H9 (cell line): ENCODE data around the gene SYTL5. TPM values are rescaled to one million over a fixed set of nuclear protein-coding genes. Genes with fewer than 3 reads are reported as not detected.

Source experiments
- DNase-seq: peaks from one replicate; pipeline ENCODE4 v3.0.0-alpha.2; 2017
- H2AFZ ChIP-seq: one replicate; pipeline ENCODE4 v1.6.1; 2013; ENCODE audit warnings: mild to moderate bottlenecking, low read length, control low read depth, moderate library complexity
- H2AK5ac ChIP-seq: 2 replicates; pipeline ENCODE4 v1.6.1; 2013; ENCODE audit warnings: low read length, control low read depth, mixed read lengths; ENCODE audit not compliant: insufficient read length
- H2BK120ac ChIP-seq: one replicate; pipeline ENCODE4 v1.6.1; 2013; ENCODE audit warnings: low read depth, mild to moderate bottlenecking, low read length, control low read depth, inconsistent platforms; ENCODE audit not compliant: poor library complexity, severe bottlenecking
- H2BK12ac ChIP-seq: 2 replicates; pipeline ENCODE4 v1.6.1; 2013; ENCODE audit warnings: low read length, control low read depth, mixed read lengths, low read depth; ENCODE audit not compliant: insufficient read length
- H2BK15ac ChIP-seq: 2 replicates; pipeline ENCODE4 v1.6.1; 2013; ENCODE audit warnings: low read depth, low read length, control low read depth
- H2BK20ac ChIP-seq: one replicate; pipeline ENCODE4 v1.6.1; 2013; ENCODE audit warnings: low read depth, mild to moderate bottlenecking, low read length, control low read depth, inconsistent platforms; ENCODE audit not compliant: poor library complexity, severe bottlenecking
- H2BK5ac ChIP-seq: 2 replicates; pipeline ENCODE4 v1.6.1; 2013; ENCODE audit warnings: low read length, control low read depth, mixed read lengths; ENCODE audit not compliant: insufficient read length
- H3K14ac ChIP-seq: 2 replicates; pipeline ENCODE4 v1.6.1; 2013; ENCODE audit warnings: low read length, control low read depth; ENCODE audit not compliant: insufficient read depth
- H3K18ac ChIP-seq: 2 replicates; pipeline ENCODE4 v1.6.1; 2013; ENCODE audit warnings: low read depth, mild to moderate bottlenecking, mixed read lengths, low read length, control low read depth; ENCODE audit not compliant: insufficient read length
- H3K23ac ChIP-seq: 2 replicates; pipeline ENCODE4 v1.6.1; 2013; ENCODE audit warnings: low read length, control low read depth, mixed read lengths, low read depth; ENCODE audit not compliant: insufficient read length
- H3K23me2 ChIP-seq: 2 replicates; pipeline ENCODE4 v1.6.1; 2013; ENCODE audit warnings: low read depth, mild to moderate bottlenecking, mixed read lengths, low read length, control low read depth; ENCODE audit not compliant: insufficient read length, poor library complexity, severe bottlenecking
- H3K27ac ChIP-seq: 2 replicates; pipeline ENCODE4 v1.5.1; 2013; ENCODE audit warnings: low read length, control low read depth, mixed read lengths, low read depth; ENCODE audit not compliant: insufficient read length
- H3K27me3 ChIP-seq: 2 replicates; pipeline ENCODE4 v1.6.1; 2013; ENCODE audit warnings: low read length, control low read depth, inconsistent platforms; ENCODE audit not compliant: insufficient read depth
- H3K4ac ChIP-seq: 2 replicates; pipeline ENCODE4 v1.6.1; 2013; ENCODE audit warnings: low read depth, mild to moderate bottlenecking, control low read depth, inconsistent platforms, low read length, moderate library complexity
- H3K4me1 ChIP-seq: 2 replicates; pipeline ENCODE4 v1.6.1; 2013; ENCODE audit warnings: low read length, control low read depth, inconsistent platforms; ENCODE audit not compliant: insufficient read depth
- H3K4me2 ChIP-seq: 2 replicates; pipeline ENCODE4 v1.6.1; 2013; ENCODE audit warnings: low read length, control low read depth, mixed read lengths; ENCODE audit not compliant: insufficient read length, insufficient read depth
- H3K56ac ChIP-seq: 2 replicates; pipeline ENCODE4 v1.6.1; 2013; ENCODE audit warnings: low read depth, mild to moderate bottlenecking, mixed read lengths, low read length, control low read depth; ENCODE audit not compliant: insufficient read length
- H3K79me1 ChIP-seq: 2 replicates; pipeline ENCODE4 v1.6.1; 2013; ENCODE audit warnings: low read depth, mild to moderate bottlenecking, moderate library complexity, low read length, control low read depth, inconsistent platforms; ENCODE audit not compliant: insufficient read depth, poor library complexity, severe bottlenecking
- H3K79me2 ChIP-seq: 2 replicates; pipeline ENCODE4 v1.6.1; 2013; ENCODE audit warnings: low read length, control low read depth, inconsistent platforms; ENCODE audit not compliant: insufficient read depth
- H3K9ac ChIP-seq: 2 replicates; pipeline ENCODE4 v1.6.1; 2013; ENCODE audit warnings: low read length, control low read depth, mixed read lengths; ENCODE audit not compliant: insufficient read length; ENCODE audit errors: extremely low read depth
- H3K9me3 ChIP-seq: one replicate; pipeline ENCODE4 v1.6.1; 2013; ENCODE audit warnings: low read depth, low read length, inconsistent platforms; ENCODE audit not compliant: control insufficient read depth
- H3T11ph ChIP-seq: one replicate; pipeline ENCODE4 v1.6.1; 2013; ENCODE audit warnings: mild to moderate bottlenecking, low read length, control low read depth, inconsistent platforms
- H4K20me1 ChIP-seq: one replicate; pipeline ENCODE4 v1.6.1; 2013; ENCODE audit not compliant: control insufficient read depth, insufficient read length, insufficient read depth
- H4K5ac ChIP-seq: 2 replicates; pipeline ENCODE4 v1.6.1; 2013; ENCODE audit warnings: low read depth, mild to moderate bottlenecking, mixed read lengths, low read length, control low read depth; ENCODE audit not compliant: insufficient read length
- H4K8ac ChIP-seq: replicated peaks from 2 replicates; pipeline ENCODE4 v1.6.1; 2013; ENCODE audit warnings: low read length, control low read depth, mixed read lengths, low read depth; ENCODE audit not compliant: insufficient read length
- H4K91ac ChIP-seq: 2 replicates; pipeline ENCODE4 v1.6.1; 2013; ENCODE audit warnings: low read depth, mild to moderate bottlenecking, moderate library complexity, mixed read lengths, low read length, control low read depth; ENCODE audit not compliant: insufficient read length
- H3K27ac Mint-ChIP-seq, 3 experiments: 2 replicates in 2 of 3; 3 replicates in 1 of 3; pipeline ENCODE4 v1.8.0; 2020 to 2021; ENCODE audit warnings: mixed read lengths in 3 of 3, mild to moderate bottlenecking in 1 of 3, moderate library complexity in 1 of 3
- H3K27me3 Mint-ChIP-seq: 2 replicates; pipeline ENCODE4 v1.8.0; 2021; ENCODE audit warnings: low read depth, mild to moderate bottlenecking, moderate library complexity, mixed read lengths
- H3K36me3 Mint-ChIP-seq, 3 experiments: 2 replicates in 2 of 3; 3 replicates in 1 of 3; pipeline ENCODE4 v1.8.0; 2020 to 2021; ENCODE audit warnings: low read depth in 3 of 3, mixed read lengths in 3 of 3; ENCODE audit not compliant: insufficient read depth in 1 of 3
- H3K4me1 Mint-ChIP-seq, 2 experiments: 2 replicates each; pipeline ENCODE4 v1.8.0; 2020; ENCODE audit warnings: mixed read lengths in 2 of 2
- H3K4me3 Mint-ChIP-seq, 2 experiments: 2 replicates in 1 of 2; 3 replicates in 1 of 2; pipeline ENCODE4 v1.8.0; 2020 to 2021; ENCODE audit warnings: mild to moderate bottlenecking in 2 of 2, mixed read lengths in 2 of 2, moderate library complexity in 1 of 2
- H3K9me3 Mint-ChIP-seq, 2 experiments: 2 replicates in 1 of 2; 3 replicates in 1 of 2; pipeline ENCODE4 v1.8.0; 2020; ENCODE audit warnings: mild to moderate bottlenecking in 2 of 2, mixed read lengths in 2 of 2, moderate library complexity in 1 of 2
- CTCF ChIP-seq: fragments of 200-600 bp; sonication (generic); conservative IDR thresholded peaks from 3 replicates; pipeline ENCODE4 v1.8.0; 2021; ENCODE audit warnings: antibody characterized with exemption, mild to moderate bottlenecking
- total RNA-seq: library from RNA; stranded (reverse); gene quantifications from 2 replicates; pipeline ENCODE4 v1.2.1, GENCODE V29; 2021

SYTL5 gene
- total RNA-seq, 1 experiment from 2014 or later = 0.15 TPM

GRCh38 chrX:38006778-38007177, 425 bp downstream of the SYTL5 start:
- TF ChIP-seq CTCF = no peak
- Histone ChIP-seq H3K27me3 (no peaks in the 10 kb centered on the region), H2AK5ac (no peak overlapping the region)

More at GRCh38 chrX:38006778-38007177, 425 bp downstream of the SYTL5 start:
- no peak overlapping the region for H3T11ph ChIP-seq
- no peak overlapping the region for H3K27ac ChIP-seq
- no peak overlapping the region for H2AFZ ChIP-seq
- H3K4me3 Mint-ChIP-seq = no peak overlapping the region
- H3K36me3 Mint-ChIP-seq = no peaks in the 10 kb centered on the region; a peak in 1 of 7 replicates
- H3K4me2 ChIP-seq = no peak overlapping the region
- H2BK5ac ChIP-seq = no peak overlapping the region
- H3K9me3 Mint-ChIP-seq = peaks cover 49 to 56% of the 10 kb centered on the region in 2 experiments
- H3K79me2 ChIP-seq = no peaks in the 10 kb centered on the region
- H3K27ac Mint-ChIP-seq = no peak overlapping the region
- H3K79me1 ChIP-seq = no peaks in the 10 kb centered on the region
- DNase-seq = no peak
- no peak overlapping the region for H4K5ac ChIP-seq
- no peak overlapping the region for H4K91ac ChIP-seq
- H4K8ac ChIP-seq = no peak overlapping the region
- no peak overlapping the region for H2BK20ac ChIP-seq
- no peak overlapping the region for H3K18ac ChIP-seq
- no peak overlapping the region for H3K4ac ChIP-seq
- H3K4me1 Mint-ChIP-seq = no peaks in the 10 kb centered on the region
- H3K23me2 ChIP-seq = no peaks in the 10 kb centered on the region
- no peak overlapping the region for H3K56ac ChIP-seq
- no peak overlapping the region for H2BK120ac ChIP-seq
- no peak overlapping the region for H3K14ac ChIP-seq
- no peak overlapping the region for H2BK12ac ChIP-seq
- H2BK15ac ChIP-seq = no peak overlapping the region
- no peaks in the 10 kb centered on the region; the same call in 1 of the 2 replicates for H3K27me3 Mint-ChIP-seq
- no peak overlapping the region for H3K23ac ChIP-seq
- H3K4me1 ChIP-seq = no peaks in the 10 kb centered on the region
- H3K9me3 ChIP-seq = no peaks in the 10 kb centered on the region
- no peak overlapping the region for H3K9ac ChIP-seq
- H4K20me1 ChIP-seq = no peaks in the 10 kb centered on the region
